GM18499 (cell line): Measurements from ENCODE around the gene RORC.
"Not testable (repeated sequence)": the region's sequence is repeated elsewhere in the genome, so short reads cannot be mapped to it uniquely, and the experiment has no call there.

Source experiments
- ATAC-seq: cut with Tn5 transposase; IDR thresholded peaks from one replicate; pipeline ENCODE4 v1.9.1; 2021; ENCODE audit warnings: moderate number of reproducible peaks; ENCODE audit not compliant: insufficient read depth, unreplicated experiment

RORC gene

DNA sequence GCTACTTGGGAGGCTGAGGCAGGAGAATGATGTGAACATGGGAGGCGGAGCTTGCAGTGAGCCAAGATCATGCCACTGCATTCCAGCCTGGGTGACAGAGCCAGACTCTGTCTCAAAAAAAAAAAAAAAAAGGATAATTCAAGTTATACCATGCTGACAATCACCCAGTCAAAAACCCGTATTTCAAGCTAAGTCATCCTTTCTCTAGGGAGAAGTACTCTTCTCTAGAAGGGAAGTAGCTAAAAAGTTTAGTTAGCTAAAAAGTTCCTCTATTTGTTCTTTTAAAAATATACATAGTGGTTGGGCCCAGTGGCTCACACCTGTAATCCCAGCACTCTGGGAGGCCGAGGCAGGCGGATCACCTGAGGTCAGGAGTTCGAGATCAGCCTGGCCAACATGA, 50.9 kb downstream of the RORC start:
- ATAC-seq, result not testable (repeated sequence)

DNA sequence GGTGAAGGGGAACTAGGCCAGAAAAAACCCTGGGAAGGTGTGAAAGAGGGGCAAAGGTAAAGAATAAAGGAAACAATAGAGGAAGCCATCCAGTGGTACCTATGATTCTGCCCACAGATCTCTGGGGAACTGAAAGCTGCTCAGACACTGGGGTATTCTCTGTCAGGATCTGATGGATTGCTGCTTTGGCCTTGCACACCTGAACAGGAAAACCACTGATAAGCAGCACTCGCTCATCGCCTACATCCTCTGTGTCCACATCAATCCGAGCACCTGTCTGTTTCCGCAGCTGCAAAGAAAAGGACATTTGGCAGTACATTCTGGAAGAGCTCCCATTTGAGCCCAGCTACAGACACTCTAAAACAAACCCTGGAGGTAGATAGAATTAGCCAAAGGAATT, 51.8 kb downstream of the RORC start:
- ATAC-seq, result no peak

DNA sequence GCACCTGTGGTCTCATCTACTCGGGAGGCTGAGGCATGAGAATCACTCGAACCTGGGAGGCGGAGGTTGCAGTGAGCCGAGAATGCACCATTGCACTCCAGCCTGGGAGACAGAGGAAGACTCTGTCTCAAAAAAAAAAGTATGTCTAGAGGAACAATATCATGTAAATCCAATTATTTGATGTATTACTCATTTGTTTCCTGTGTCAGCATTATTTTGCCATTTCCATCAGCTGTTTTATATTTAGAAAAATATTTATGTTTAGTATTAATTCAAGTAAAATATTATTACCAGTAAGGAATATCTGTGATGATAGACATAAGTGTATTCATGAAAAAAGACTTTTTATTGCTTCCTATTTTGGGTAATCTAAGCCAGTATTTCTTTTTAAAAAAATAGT, 54.3 kb downstream of the RORC start:
- no peak for ATAC-seq

DNA sequence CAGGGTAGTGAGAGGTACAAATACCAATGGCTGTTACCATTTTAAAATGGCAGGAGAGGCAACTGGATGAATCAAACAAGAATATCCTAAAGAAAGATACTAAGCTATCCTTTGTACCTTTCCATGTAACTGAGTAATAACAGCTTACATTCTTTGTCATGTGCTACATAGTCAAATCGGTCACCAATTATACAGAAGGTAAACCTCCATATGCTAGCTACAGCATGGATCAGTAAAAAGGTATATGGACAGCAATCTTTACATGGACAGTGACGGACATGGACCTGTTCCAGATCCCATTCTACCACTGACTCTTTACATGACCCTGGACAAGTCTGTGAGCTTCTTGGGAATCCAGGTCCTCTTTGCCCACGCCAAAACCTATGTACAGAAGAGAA, 54.9 kb downstream of the RORC start:
- ATAC-seq, result no peak

DNA sequence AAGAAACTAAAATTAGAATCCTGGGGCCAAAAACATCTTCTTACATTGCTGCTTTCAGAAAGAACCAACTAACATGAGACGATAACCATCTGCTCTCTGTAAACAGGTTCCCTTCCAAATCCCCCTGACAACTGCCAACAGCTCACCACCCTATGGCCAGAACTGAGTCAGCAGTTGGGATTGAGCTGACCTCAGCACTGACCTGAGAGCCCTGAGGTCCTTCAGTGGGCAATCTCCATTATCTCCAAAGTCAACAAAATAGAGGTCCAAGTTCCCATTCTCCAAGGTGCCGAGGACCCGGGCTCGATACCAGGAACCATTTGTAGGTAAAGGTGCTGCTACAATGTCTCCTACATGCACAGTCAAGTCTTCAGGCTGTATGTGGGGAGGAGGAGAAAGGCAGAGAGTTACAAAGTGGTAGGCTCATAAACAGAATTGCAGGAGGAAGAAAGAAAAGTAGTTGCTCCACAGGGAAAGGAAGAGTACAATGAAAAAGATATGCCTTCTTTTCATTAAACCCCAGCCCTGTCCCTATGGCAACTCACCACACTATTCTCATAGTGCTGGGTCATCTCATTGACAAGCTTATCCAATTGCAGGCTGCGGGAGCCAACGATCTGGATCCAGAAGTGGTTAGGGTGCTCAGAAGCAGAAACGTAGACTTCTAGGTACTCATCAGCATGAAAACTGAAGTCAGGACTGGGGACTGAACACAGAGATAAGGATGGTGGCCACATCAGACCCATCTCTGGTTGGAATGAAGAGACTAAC, 55.5 kb downstream of the RORC start:
- no peak for ATAC-seq

DNA sequence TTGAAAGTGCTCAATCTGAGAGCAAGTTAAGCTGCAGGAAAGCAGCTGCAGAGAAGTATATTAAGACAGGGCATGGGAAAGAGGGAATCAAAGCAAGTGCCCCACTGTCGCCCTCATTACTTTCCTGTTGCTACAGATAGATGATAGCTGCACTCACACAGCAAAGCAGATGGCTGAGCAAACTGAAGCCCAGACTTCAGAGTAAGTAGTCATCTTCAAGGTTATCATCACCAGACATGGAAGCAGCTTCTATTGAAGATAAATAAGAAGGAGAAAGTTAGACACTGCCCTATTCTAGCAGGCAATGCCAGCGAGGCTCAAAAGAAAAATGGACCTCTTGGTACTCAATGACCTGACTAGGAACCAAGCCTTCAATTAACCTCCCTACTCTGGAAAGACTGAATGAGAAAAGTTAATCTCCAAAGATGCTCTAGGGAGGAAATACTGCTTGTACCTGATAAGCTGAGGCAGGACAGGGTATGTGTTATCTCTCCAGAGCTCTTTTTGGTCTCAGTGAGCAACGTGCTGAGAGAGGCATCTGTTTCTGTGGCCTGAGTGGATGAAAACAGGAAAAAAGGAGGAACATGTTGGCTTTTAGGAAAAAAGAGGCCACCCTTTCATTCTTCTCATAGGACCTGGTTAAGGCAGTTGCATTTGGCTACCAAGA, 57.2 kb downstream of the RORC start:
- no peak for ATAC-seq

DNA sequence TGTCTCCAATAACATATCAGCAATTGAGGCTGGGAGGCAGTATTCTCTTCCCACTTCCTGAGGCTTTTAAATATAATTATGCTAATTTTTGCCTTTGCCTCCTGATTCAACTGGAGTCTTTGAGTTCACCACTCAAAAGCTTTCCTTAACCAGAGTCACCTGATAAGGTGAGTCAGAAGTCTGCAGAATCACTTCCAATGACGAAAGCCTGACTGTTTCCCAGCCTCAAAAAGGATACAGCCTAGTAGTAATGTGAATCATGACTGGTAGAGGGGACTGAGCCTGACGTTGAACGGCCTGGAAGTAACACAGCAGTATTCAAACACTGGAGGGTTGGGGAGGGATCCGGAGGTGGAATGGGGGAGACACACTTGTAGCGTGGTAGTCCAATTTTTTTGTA, 57.9 kb downstream of the RORC start:
- no peak for ATAC-seq

DNA sequence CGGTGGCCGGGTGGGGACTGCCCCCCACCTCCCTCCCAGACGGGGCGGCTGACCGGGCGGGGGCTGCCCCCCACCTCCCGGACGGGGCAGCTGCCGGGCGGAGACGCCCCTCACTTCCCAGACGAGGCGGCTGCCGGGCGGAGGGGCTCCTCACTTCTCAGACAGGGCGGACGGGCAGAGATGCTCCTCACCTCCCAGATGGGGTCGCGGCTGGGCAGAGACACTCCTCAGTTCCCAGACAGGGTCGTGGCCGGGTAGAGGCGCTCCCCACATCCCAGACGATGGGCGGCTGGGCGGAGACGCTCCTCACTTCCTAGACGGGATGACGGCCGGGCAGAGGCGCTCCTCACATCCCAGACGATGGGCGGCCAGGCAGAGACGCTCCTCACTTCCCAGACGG, 62.3 kb downstream of the RORC start:
- ATAC-seq, result not testable (repeated sequence)

DNA sequence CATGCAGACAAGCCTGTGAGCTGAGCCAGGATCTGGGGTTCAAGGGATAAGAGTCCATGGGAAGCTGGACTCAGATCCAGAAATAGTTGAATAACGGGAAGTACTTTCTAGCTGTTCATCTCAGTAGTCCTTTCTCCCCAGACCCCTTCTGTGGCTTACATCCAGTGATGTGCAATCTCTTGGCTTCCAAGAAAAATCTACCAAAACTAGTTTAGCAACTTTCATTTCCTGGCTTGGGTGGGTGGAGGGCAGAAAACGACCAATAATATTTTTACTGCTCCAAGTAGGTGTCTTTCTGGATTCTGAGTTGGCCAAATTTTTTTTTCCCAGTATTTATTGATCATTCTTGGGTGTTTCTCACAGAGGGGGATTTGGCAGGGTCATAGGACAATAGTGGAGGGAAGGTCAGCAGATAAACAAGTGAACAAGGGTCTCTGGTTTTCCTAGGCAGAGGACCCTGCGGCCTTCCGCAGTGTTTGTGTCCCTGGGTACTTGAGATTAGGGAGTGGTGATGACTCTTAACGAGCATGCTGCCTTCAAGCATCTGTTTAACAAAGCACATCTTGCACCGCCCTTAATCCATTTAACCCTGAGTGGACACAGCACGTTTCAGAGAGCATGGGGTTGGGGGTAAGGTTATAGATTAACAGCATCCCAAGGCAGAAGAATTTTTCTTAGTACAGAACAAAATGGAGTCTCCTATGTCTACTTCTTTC, 63.1 kb downstream of the RORC start:
- ATAC-seq, result not testable (repeated sequence)

DNA sequence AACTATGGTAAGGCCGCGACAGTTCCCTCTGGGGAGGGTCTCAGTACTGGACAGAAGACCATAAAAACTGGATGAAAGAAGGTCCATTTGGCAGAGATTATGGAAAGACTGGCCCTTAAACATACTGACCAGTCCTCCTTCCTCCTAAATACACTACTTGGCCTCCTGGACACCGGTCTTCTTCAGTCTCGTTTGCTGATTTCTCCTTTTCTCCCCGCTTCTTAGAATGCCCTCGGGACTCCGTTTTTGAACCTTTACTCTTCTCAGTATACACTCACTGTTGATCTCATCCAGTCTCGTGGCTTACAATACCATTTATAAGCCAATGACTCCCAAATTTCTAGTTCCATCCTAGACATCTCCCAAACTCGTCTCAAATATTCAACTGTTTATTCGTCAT, 67.6 kb downstream of the RORC start:
- no peak for ATAC-seq

DNA sequence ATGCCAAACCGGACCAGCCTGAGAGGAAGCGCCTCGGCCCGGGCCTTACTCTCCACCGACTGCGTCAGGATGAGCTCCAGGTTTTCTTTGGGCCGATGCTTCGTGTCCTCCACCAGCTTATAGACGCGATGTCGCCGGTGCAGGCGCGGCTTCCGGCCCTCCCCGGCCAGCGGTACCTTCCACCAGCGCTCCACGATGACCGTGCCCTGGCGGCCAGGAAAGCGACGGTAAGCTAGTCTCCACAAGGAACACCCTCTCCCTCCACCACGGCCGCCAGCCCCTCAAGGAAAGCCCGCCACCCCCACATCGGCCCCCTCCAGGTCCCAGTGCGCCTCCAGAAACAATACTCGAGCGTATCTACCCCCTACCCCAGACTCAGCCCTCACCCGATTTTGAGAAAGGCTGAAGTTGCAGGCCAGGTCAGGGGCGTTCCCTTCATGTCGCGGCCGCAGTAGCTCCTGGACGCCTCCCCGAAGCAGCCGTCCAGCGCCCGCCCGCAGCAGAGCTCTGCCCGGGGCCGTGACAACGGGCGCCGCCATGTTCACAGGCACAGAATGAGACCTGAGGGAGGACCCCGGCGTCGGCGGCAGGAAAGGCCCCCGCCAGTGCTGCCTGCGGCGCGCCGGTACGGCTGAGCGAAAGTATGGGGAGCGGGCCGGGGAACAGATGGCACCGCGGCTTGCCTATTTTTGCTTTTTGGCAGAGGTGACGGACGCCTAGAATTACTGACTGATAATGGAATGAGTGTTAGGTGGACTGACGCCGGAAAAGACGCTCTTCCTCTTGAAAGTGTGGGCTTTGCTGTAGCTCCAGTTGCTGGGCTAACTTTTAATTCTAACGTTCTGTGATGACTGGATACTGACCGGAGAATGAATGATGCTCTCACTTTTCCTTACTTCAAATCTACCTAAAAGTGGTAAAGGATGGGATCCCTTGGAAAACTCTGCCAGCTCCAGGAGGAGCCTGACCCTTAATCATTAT, 68.4 kb downstream of the RORC start, which contains the start of gene MRPL9:
MRPL9 (minus strand) TSS at position 556 of the 981 bp plus-strand sequence; CDS start at position 539, 17 bp downstream.
- no peak for ATAC-seq

DNA sequence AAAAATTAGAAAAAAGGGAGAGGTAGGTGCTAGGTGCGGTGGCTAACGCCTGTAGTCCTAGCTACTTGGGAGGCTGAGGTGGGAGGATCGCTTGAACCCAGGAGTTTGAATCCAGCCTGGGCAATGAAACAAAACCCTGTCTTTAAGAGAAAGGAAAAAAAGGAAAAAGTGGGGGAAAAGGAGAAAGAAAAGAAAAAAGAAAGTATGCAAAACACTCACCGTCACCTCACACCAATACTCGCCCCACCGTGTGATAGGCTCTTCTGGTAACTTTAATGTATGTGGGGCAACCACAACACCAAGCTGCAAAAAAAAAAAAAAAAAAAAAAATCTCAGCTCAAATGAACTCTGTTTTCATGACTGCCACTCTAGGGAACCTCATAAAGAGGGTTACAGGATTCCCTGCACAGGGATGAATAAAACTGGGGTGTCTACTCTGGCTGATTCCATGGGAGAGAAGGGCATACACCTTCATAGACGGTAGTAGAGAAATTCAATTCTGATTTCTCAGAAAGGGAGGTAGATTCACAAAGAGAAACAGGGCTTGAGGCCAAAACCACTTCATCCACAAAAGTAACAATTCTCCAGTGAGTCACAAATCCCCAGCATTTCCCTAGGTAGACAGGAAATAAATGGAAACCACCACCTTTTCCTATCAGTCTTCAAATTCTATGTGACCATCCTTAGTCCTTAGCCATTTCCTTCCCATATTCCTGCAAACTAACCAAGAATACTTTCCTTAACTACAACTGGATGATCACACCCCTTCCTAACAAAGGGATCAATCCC, 70.8 kb downstream of the RORC start:
- ATAC-seq, result no peak

DNA sequence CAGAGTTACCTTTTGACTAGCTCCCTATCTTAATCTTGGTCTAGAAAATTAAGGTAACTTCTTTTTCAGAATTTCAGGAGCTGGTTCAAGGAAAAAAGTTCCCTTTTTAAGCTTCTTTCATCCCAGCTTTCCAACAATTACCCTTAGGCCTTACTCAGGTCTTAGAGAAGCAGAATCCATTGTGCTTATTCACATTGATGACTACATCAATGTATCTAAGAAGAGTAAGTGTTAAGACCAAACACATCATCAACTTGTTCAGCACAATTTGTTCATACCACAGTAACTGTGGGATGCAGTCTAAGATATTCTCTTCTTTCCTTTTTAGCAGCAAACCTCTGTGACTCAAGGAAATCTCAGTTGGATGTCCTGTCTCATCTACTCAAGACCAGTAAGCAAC, 72.4 kb downstream of the RORC start:
- no peak for ATAC-seq

DNA sequence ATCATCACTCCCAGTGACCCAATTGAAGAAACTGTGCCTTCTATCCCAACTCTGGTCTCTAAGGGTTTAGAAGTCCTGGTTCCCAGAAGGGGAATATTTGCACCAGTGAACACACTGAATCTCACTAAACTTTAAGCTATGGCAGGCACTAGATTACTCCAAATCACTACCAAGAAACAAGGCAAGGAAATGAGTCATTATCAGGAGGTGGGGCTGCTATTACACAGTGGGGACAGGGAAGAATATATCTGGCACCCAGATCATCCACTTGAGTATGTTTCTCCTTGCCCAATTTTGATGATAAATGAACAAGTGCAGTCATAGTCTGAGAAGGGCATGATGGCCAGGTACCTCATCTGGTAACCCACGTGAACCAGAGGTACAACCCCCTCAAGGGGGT, 75.3 kb downstream of the RORC start:
- ATAC-seq, result no peak
